Testis (tissue), 3 donors: ENCODE measurements around the gene CIBAR2. TPM values are rescaled to one million over a fixed set of nuclear protein-coding genes. Genes with fewer than 3 reads are reported as not detected.

ENCODE experiments used
- DNase-seq: peaks from one replicate; pipeline ENCODE4 v3.0.0-alpha.2; 2019
- H3K27ac ChIP-seq, 2 donors: fragments of 200-600 bp; sonication (generic); one replicate each; pipeline ENCODE4 v1.5.1; 2019
- H3K27me3 ChIP-seq: fragments of 200-600 bp; sonication (generic); one replicate; pipeline ENCODE4 v1.5.1; 2019
- H3K36me3 ChIP-seq: fragments of 200-600 bp; sonication (generic); one replicate; pipeline ENCODE4 v1.5.1; 2017; ENCODE audit warnings: low read depth; ENCODE audit errors: missing control alignments
- H3K4me1 ChIP-seq: fragments of 200-600 bp; sonication (generic); one replicate; pipeline ENCODE4 v1.5.1; 2019
- H3K4me3 ChIP-seq, 2 donors: fragments of 200-600 bp; sonication (generic); one replicate each; pipeline ENCODE4 v1.5.1; 2017 to 2019
- H3K9me3 ChIP-seq: fragments of 200-600 bp; sonication (generic); one replicate; pipeline ENCODE4 v1.5.1; 2017
- CTCF ChIP-seq, 3 experiments: fragments of 450-650 bp in 2 of 3; fragments of 200-600 bp in 1 of 3; sonication (generic) in 1 of 3; IDR thresholded peaks; one replicate each; pipeline ENCODE4 v1.5.1; 2016 to 2019; ENCODE audit warnings: antibody characterized with exemption in 3 of 3, mild to moderate bottlenecking in 2 of 3, moderate library complexity in 1 of 3
- POLR2A ChIP-seq: fragments of 450-650 bp; IDR thresholded peaks from one replicate; pipeline ENCODE4 v1.6.1; 2017; ENCODE audit warnings: antibody characterized with exemption, mild to moderate bottlenecking, moderate library complexity
- WGBS, 2 donors: methylation state at CpG; one replicate each; pipeline ENCODE4 v1.1.5; 2018; 5-methylcytosine and 5-hydroxymethylcytosine counted together
- intact Hi-C: fragments of 100-400 bp; cut with DNase I; formaldehyde crosslinking; loops from one replicate; pipeline ENCODE4 v1.15.1; 2023; ENCODE audit warnings: low total_unique reads
- polyA plus RNA-seq: library from polyadenylated mRNA; stranded (reverse); fragments of 350-450 nt; fragmentation: Illumina TruSeq; extraction: RNeasy Lipid Tissue Mini Kit (QIAGEN cat#74804); gene quantifications from one replicate; pipeline ENCODE4 v1.2.3, GENCODE V29; 2014; ENCODE audit warnings: low read depth, low replicate concordance; ENCODE audit not compliant: insufficient read depth
- total RNA-seq, 2 donors: library from RNA; depleted of rRNA; stranded (reverse); fragments of >200 nt; gene quantifications; one replicate each; pipeline ENCODE4 v1.2.3, GENCODE V29; 2016

Gene CIBAR2
- total and polyA plus RNA-seq, 3 donors from 2014 or later = 0.24 to 1.6 TPM; not detected in 1

GRCh38 chr16:85132456-85133289, 20.4 kb upstream of the CIBAR2 start:
- TF ChIP-seq CTCF (IDR thresholded peaks at IDR 0.05) (no peak), POLR2A (no peak)
- Histone ChIP-seq H3K27ac (no peak overlapping the region), H3K4me1 (peaks cover 29% of the 10 kb centered on the region), H3K9me3 (no peaks in the 10 kb centered on the region), H3K27me3 (no peaks in the 10 kb centered on the region), H3K4me3 (no peak overlapping the region), H3K36me3 (no peaks in the 10 kb centered on the region)
- WGBS, 2 donors = 93 to 95% methylated on average over 20 of the region's 20 CpGs
- DNase-seq = no peak
- intact Hi-C loops = no loop called here

- TF ChIP-seq CTCF (IDR thresholded peaks at IDR 0.05) (no peak), POLR2A (no peak)
- Histone ChIP-seq H3K27ac (peak overlapping the region; percentile 37 to 70), H3K4me3 (no peak overlapping the region), H3K27me3 (no peaks in the 10 kb centered on the region), H3K4me1 (peaks cover 30% of the 10 kb centered on the region), H3K9me3 (no peaks in the 10 kb centered on the region), H3K36me3 (no peaks in the 10 kb centered on the region)
- intact Hi-C loops = no loop called here
- DNase-seq = no peak
- WGBS, 2 donors = 33 to 68% methylated on average over 5 of the region's 5 CpGs
These were observed 18.4 kb upstream of the CIBAR2 start for GRCh38 chr16:85130705-85131028.

GRCh38 chr16:85129876-85130704, 17.8 kb upstream of the CIBAR2 start:
- no peak for DNase-seq
- TF ChIP-seq CTCF (IDR thresholded peaks at IDR 0.05) = no peak
- TF ChIP-seq POLR2A = no peak
- H3K9me3 ChIP-seq = no peaks in the 10 kb centered on the region
- peak overlapping the region; percentile 37 to 70 for H3K27ac ChIP-seq
- H3K4me1 ChIP-seq = peaks cover 36% of the 10 kb centered on the region
- no peak overlapping the region for H3K4me3 ChIP-seq
- H3K36me3 ChIP-seq = no peaks in the 10 kb centered on the region
- intact Hi-C loops = loop anchor here (10.0 kb wide), 1 partner anchor 75 kb away; no protein-coding TSS in a partner anchor
- H3K27me3 ChIP-seq = no peaks in the 10 kb centered on the region
- 32 to 37% methylated on average over 15 of the region's 15 CpGs for WGBS, 2 donors

GRCh38 chr16:85128079-85128837, 16.0 kb upstream of the CIBAR2 start:
- Histone ChIP-seq H3K27ac (no peak overlapping the region), H3K4me3 (no peak overlapping the region), H3K4me1 (peaks cover 37% of the 10 kb centered on the region), H3K27me3 (no peaks in the 10 kb centered on the region), H3K9me3 (no peaks in the 10 kb centered on the region), H3K36me3 (no peaks in the 10 kb centered on the region)
- 89% methylated on average over 9 of the region's 9 CpGs for WGBS, 2 donors
- intact Hi-C loops = loop anchor here (10.0 kb wide), 1 partner anchor 77 kb away; no protein-coding TSS in a partner anchor
- TF ChIP-seq CTCF (IDR thresholded peaks at IDR 0.05) (no peak), POLR2A (no peak)
- no peak for DNase-seq
